CD4-positive, alpha-beta T cell treated with Interleukin-15 for 4 hours (primary cell): Measurements from ENCODE around the gene SCGN.

Source experiments
- DNase-seq: peaks from one replicate; pipeline ENCODE4 v3.0.0-alpha.2; 2020; ENCODE audit warnings: low spot score

SCGN gene

GRCh38 chr6:25640891-25641290, 11.1 kb upstream of the SCGN start:
- DNase-seq, result no peak

- no peak for DNase-seq
These were observed 10.6 kb upstream of the SCGN start for GRCh38 chr6:25641377-25641776.

GRCh38 chr6:25641940-25642666, 9.9 kb upstream of the SCGN start:
- DNase-seq, result no peak

DNA sequence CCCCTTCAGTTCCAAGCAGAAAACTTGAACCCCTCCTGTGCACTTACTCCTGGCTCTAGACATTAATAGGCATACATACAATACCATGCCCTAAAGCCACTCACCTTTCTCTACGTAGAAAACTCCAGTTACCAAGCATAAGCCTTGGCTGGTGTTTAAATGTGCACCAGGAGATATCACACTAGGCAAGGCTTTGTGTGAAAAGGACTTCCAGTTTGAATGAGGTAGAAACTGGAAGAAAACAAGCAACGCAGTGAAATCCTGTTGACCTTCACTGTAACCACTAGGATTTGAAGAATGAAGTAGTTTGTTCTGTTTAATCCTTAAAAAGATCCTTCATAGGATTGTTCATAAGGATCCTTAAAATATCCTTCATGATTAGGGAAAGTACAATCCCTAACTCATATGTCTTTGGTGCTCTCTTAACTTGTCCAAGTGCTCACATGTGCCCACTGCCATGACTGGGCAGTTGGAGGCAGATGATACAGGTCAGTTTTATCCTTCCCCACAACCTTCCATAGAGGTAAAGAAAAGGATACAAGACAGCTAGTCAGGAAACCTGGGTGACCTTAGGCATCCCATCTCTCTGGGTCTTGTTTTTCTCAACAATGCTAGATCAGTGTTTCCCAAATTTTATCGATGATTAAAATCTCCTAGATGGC, 9.2 kb upstream of the SCGN start:
- DNase-seq, result no peak

DNA sequence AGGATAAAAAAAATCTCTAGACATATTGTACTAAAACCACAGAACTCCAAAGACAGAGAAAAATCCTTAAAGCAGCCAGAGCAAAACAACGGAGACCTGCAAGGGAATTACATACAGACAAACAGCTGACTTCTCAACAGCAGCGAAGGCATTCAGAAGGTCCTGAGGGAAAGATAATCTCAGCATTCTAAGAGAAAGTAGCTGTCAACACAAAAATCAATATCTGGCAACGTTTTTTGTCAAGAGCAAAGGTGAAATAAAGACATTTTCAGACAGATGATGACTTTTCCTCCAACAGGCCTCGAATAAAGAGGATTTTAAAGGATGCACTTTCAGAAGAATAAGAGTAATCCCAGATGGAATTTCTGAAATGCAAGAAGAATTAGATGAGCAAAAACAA, 6.1 kb upstream of the SCGN start:
- DNase-seq, result no peak

- DNase-seq, result no peak
These were observed 2.4 kb upstream of the SCGN start for GRCh38 chr6:25649611-25650010.

GRCh38 chr6:25655723-25656122, 3.7 kb downstream of the SCGN start:
- DNase-seq, result no peak

DNA sequence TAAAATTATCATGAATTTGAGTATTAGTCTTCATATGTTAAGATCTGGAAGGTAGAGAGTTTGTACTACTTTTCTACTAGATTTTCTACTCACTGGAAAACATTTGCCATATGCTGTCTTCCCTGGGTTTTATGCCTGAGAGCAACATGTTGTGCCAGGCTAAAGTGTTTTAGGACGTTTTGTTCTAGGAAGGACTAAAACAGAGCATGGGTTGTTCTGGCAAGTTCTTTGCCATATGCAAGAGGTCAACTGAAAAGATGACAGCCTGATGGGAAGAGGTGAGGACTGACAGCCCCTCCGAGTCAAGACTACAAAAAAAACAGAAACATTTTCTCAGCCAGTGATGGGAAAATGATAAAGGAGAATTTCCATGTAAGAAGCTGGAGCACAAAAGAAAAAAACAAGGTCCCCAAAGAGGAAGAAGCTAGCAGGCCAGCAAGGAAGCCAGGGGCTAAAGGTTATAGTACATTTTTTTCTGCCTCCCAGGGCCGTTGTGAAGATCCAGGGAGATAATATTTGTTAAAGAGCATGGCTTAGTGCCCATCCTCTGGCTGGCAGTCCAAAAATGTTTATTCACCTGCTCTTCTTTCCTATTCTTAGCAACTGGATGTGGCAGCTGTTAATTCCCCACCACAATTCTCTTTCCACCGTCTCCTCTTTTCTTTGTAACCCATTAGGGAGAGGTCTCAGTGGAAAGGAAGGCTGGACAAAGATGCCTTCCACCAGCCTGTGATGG, 7.8 kb downstream of the SCGN start:
- DNase-seq, result no peak

GRCh38 chr6:25660512-25660911, 8.5 kb downstream of the SCGN start:
- DNase-seq, result no peak

- DNase-seq, result no peak
These were observed 9.2 kb downstream of the SCGN start for GRCh38 chr6:25661129-25661779.

GRCh38 chr6:25665455-25665854, 13.4 kb downstream of the SCGN start:
- no peak for DNase-seq

DNA sequence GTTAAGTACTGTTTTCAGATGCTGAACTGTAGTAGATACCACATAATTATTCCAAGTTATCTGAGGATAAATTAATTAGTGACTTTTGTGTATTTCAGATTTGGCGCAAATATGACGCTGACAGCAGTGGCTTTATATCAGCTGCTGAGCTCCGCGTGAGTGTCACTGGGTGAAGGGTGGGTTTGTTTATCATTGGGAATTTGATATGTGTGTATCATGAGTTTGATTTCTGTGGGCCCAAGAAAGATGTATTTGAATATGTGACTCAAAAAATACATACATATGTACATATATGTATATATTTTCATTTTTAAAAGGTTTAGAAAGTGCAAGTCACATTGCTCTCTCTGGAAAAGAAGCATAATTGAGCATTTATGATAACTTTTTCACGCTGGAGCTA, 17.4 kb downstream of the SCGN start:
- no peak for DNase-seq

DNA sequence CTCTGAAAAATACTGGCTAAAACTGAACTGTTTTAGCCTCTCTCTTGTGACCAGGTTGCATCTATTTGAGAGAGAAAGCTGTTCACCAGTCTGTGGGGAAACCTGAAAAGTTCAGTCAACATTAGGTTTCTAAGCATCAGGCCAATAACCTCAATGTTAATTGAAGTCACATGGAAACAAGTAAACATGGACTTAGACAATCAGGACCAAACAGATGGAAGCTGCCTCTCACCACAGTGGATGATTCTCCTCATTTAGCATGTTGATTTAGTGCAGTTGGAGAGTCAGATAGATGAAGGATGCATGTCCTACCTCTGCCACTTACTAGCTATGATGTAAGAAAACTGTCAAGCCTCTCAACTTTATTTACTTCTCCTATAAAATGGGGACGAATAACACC, 18.2 kb downstream of the SCGN start:
- no peak for DNase-seq

- DNase-seq, result no peak
These were observed 18.9 kb downstream of the SCGN start for GRCh38 chr6:25670793-25671513.

GRCh38 chr6:25671652-25672051, 19.6 kb downstream of the SCGN start:
- no peak for DNase-seq

GRCh38 chr6:25675167-25675566, 23.2 kb downstream of the SCGN start:
- DNase-seq, result no peak

DNA sequence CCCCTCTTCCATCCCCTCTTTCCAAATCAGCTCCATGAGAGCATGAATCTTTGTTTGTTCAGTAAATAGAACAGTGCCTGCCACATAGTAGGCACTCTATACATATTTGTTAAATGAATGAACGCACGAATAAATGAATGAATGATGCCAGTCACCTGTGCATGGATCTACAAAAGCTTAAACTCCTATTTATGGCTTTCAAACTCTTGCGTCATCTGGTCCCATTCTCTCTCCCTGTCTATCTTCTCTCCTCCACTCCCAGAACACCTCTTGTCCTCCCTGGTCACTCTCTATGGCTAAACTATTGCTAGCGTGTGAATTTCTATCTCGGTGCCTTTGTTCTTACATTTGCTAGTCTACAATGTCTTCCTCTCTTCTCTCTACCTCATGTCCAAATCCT, 24.8 kb downstream of the SCGN start:
- no peak for DNase-seq

DNA sequence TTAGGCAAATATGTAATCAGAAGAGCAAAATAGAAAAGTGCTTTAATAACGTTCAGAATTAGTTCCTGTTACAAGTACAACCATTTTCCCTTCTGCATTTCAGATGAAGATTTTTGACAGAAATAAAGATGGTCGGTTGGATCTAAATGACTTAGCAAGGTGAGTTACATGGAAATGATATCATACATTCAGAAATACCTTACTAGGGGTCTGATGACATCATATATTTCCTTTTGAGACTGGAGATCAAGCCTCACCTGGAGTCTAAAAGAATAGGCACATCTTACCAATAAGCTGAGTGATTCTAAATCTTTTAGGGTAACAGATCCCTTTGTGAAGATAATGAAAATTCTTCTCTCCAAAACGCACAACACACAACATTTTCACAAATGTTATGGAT, 29.8 kb downstream of the SCGN start:
- DNase-seq, result no peak

DNA sequence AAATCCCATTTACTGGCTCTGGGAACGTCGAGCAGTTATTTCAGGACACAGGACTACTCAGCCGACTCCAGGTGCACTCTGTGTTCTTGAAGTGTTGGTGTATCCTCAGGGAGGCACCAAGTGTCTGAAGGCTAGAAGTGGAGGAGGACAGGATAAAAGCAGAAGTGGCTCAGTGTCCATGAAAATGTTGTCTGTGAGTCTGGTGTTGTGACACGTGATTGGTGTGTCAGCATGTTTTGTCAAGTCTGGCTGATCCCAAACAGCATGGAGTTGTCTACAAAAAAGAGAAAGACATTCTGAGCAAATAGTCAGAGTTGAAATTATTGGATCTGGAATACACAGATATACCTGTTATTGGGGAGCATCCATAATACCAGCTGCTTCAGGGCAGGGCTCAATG, 30.3 kb downstream of the SCGN start:
- DNase-seq, result no peak

GRCh38 chr6:25684565-25684964, 32.5 kb downstream of the SCGN start:
- DNase-seq, result no peak

DNA sequence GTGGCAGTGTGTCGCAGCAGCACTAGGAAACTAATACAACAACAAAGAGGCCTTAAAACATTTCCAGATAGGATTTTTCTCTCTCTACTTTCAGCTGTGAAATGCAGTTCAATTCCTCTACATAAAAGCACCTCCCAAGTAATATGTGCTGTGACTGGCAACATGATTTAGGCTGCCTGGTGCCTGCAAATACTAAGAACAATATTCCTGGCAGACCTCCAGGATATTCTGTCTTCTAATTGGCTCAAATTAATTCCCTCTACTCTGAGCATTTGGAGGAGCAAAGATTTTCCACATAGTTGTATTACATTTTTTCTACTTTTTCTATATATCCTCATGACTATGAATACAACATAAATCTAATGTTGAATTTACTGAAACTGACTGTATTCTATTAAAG, 33.2 kb downstream of the SCGN start:
- DNase-seq, result no peak

DNA sequence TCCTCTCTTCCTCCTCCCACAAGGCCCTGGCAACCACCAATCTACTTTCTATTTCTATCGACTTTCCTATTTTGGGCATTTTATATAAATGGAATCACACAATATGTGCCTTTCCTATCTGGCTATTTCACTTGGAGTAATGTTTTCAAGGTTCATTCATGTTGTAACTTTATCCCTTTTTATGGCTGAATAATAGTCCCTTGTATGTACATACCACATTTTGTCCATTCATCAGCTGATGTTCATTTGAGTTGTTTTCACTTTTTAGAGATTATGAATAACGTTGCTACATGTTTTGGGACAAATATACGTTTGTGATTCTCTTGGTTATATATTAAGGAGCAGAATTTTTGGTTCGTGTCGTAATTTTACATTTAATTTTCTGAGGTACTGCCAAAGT, 33.9 kb downstream of the SCGN start:
- no peak for DNase-seq
